ENCODE data around the gene MLEC.
A peak's percentile ranks its signal among the peaks of the same experiment; 100 is the strongest.

Gene MLEC

DNA sequence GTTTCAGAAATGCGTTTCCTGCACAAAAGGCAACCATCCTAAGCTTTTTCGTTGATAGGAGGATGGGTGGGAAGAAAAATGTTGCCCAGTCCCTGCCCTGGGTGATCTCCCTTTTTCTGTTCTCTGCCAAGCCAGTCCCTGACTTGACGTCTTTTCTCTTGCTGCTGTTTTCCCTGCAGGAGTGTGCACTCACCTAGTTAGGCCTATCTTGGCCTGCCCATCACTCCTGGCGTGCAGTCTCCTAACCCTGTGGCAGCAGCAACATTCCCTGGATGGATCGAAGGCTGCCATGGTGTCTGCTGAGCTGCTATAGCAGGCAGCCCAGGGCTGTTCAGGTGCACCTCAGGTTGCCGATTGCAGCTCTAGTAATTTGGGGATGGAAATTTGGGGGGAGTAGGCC, 24.5 kb downstream of the MLEC start:
- no peak for TF ChIP-seq POLR2A (IDR thresholded peaks at IDR 0.05; ENCODE audit: low read depth, low read length)
- no peak for DNase-seq (ENCODE audit: insufficient read length, low spot score)
- FAIRE-seq, result no peak

DNA sequence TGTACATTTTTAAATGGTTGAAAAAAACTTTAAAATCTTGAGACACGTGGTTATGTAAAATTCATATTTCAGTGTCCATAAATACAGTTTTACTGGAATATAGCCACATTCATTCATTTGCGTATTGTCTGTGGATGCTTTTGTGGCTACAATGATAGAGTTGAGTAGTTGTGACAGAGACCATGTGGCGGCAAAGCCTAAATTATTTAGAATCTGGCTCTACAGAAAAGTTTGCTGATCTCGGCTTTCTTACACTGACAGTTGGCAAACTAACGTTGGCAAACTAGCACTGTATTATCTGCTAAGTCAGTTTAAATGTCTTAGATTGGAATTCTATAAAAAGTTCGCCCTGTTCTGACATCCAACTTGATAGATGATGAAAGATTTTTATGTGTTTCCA, 25.7 kb downstream of the MLEC start:
- FAIRE-seq (no peak), DNase-seq (ENCODE audit: insufficient read length, low spot score) (no peak)
- no peak for TF ChIP-seq POLR2A (IDR thresholded peaks at IDR 0.05; ENCODE audit: low read depth, low read length)

DNA sequence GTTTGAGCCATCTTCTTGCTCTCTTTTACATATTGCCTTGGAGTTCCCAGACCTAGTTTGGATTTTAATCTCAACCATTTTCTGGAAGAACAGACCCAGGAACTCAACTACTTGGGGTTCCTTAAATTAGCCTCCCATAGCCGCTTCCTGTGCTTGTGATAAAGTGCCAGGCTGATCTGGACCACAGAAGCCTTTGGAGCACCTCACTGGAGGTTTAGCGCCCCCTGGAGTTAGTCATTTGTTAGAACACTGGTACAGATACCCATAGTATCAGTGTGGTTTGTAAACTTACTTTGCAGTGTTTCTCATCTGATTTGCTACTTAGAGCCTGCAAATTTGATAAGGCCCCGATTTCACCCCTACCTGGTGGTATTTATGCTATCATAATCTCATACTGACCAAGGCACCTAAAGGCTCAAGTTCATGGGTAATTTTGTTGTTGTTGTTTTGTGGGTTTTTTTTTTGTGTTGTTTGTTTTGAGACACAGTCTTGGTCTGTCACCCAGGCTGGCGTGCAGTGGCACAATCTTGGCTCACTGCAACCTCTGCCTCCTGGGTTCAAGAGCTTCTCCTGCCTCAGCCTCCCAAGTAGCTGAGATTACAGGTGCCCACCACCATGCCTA, 27.0 kb downstream of the MLEC start:
- DNase-seq (ENCODE audit: insufficient read length, low spot score) (peak; percentile 80), FAIRE-seq (peak; percentile 15)

DNA sequence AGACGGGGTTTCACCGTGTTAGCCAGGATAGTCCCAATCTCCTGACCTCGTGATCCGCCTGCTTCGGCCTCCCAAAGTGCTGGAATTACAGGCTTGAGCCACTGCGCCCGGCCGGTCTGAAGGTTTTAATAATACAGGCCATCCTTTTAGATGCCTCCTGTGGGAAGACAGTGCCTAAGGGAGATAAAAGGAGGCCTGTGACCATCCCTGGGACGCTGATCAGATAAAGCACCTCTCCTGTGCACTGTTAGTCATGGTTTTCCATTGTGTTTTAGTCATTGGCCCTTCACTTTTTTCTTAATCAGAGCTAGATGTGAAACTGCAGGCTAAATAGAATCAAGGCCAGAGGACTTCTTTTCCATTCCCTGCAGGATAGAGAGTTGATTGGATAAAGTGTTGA, 31.1 kb downstream of the MLEC start:
- no peak for TF ChIP-seq POLR2A (IDR thresholded peaks at IDR 0.05; ENCODE audit: low read depth, low read length)
- FAIRE-seq (no peak), DNase-seq (ENCODE audit: insufficient read length, low spot score) (no peak)

More for the DNA sequence above, 27.0 kb downstream of the MLEC start:
- TF ChIP-seq POLR2A (IDR thresholded peaks at IDR 0.05; ENCODE audit: low read depth, low read length), result no peak

DNA sequence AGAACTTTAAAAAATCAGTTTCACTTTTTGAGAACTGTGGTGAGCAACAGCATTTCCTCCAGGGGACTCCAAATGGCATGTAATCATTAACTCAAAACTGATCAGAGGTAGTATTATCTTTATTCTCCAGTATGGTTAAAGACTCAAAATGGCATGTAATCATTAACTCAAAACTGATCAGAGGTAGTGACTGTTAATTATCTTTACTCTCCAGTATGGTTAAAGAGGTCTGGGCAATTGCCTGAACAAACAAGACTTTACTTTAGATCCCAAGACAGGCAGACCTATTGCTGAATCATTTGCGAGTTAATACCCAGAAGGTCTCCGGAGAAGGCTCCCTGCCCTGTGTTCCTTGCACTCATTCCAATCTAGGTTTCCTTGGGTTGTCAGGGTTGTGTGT, 32.1 kb downstream of the MLEC start:
- FAIRE-seq (no peak), DNase-seq (ENCODE audit: insufficient read length, low spot score) (no peak)
- no peak for TF ChIP-seq POLR2A (IDR thresholded peaks at IDR 0.05; ENCODE audit: low read depth, low read length)

DNA sequence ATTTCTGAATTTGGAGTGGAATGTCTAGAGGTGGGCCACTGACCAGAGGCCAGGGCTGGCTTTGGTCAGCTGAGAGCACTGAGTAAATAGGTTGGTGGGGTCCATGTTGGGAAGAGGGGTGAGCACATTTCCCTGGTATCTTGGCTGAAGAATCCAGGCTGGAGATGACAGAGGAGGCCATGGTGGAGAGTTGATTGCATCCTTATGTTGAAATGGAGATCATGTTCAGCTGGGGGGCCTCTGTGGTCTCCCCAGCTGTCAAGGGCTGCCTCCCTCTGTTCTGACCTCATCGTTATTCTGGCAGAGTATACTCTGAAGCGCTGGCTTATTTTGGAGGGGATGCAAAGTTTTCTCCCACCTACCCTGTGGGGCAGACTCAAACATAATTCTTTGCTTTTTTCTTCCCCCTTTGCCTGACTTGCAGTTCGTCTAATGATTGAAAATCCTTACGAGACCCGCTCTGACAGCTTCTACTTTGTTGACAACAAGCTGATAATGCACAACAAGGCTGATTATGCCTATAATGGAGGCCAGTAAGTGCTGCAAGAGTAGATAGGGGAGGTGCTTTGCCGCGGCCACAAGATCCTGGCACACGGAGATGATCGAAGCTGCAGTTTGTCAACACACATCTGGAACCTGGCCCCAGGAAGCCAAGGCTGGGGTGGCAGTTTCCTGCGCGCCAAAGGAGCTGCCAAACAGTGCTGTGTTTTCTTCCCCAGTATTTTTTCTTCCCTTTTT, 32.7 kb downstream of the MLEC start:
- FAIRE-seq (no peak), DNase-seq (ENCODE audit: insufficient read length, low spot score) (no peak)
- TF ChIP-seq POLR2A (IDR thresholded peaks at IDR 0.05; ENCODE audit: low read depth, low read length), result no peak

DNA sequence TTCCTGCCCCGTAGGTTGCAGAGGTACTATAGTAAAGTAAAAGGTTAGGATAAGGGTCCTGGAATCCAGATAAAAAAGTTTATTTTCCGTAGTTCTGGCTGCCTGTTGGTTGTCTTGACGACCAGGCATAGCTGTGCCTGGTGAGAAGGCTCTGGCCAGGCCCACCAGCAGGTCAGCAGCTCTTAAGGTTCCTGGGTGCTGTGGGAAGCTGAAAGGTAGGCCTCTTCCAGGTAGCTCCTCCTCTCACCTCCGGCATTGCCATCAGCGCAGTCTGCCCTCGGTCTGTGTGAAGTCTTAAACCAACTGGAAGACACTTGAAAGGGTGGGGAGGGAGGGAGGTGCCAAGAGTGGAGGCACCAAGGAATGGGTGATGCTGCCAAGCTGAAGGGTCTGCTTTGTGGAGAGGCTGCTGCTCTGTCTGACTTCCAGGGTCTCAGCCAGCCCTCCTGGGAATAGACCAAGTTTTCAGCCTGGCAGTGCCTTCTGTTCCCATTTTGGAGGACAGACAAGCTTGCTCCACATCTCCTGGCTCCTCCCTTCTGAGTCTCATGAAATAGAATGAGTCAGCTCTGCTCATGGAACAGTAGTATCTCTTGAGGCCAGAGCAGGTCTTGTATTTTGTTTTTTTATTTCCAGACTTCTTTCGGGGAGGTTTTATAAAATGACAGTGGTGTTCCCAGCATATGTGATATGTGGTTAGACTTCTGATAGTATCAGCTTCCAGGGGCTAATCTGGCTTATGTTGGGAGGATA, 33.5 kb downstream of the MLEC start:
- DNase-seq (ENCODE audit: insufficient read length, low spot score) (peak; percentile 63), FAIRE-seq (no peak)
- no peak for TF ChIP-seq POLR2A (IDR thresholded peaks at IDR 0.05; ENCODE audit: low read depth, low read length)

DNA sequence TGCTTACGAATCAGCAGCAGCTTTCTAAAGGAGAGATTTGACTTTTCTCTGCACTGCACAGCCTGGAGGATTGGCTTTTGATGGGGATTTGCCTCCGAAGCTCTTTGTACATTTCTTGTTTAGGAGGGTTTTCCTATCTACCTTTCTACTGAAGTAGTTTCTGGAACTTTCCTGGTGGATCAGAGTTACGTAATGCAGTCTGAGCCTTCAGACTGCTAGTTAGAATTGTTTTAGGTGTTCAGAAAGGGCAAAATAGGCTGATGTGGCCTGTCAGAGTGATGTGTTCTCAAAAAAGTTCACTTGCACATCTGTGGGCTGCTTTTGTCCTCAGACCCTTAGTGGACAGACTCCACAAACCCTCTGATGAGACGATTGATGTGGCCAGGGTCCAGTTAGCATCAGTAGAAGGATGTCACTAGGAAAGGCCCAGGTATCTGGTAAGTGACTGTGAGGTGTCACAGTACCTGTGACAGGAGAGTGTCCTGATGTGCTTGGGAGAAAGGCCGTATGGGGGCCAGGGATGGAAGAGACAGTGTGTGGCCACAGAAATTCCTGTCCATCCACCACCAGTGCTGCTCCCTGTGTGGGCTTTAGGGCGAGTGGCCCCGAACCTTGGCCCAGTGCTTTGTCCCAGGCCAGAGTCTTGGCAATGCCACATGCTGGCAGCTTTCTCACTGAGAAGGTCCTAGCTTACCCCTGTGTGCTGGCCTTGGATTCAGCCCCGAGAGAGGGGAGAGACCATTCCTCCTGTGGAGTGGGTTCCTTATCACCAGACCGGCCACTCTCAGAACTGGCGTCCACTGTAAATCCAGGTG, 34.2 kb downstream of the MLEC start:
- FAIRE-seq (no peak), DNase-seq (ENCODE audit: insufficient read length, low spot score) (no peak)
- TF ChIP-seq POLR2A (IDR thresholded peaks at IDR 0.05; ENCODE audit: low read depth, low read length), result no peak

DNA sequence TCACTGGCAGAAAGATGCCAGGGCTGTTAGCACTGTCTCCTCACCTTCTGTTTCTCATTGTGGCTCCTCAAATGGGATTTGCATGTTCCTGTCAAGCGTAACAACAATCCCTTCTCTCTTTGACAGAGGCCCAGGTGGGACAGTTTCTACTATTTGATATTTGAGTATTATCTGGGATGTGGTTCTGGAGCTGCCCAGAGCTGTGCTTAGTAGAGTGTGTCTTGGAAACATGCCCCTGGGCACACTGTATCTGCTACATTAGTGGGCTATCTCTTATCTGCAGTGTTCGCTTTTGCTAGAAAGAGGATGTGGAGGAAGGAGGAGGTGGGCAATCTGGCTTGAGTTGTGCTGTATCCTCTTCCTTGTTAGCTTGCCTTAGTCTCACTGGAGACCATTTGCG, 34.9 kb downstream of the MLEC start:
- no peak for TF ChIP-seq POLR2A (IDR thresholded peaks at IDR 0.05; ENCODE audit: low read depth, low read length)
- FAIRE-seq (no peak), DNase-seq (ENCODE audit: insufficient read length, low spot score) (no peak)

DNA sequence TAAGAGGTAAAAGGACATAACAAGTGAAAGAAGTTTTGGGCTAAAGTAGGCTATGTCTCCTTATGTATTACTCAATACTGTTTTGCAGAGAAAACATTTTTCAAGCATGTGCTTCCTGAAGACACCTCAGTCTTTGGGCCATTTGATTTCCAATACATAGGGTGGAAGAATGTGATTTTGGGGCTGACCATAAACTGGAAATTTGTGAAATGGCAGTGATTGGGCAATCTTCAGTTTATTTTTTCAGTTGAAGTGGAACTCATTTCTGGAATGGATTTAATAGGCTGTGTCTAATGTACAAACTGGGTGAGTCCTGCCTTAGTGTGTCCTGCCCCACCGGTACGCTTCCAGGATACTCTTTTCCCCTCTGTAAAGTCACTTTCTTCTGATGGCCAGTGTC, 35.8 kb downstream of the MLEC start:
- TF ChIP-seq POLR2A (IDR thresholded peaks at IDR 0.05; ENCODE audit: low read depth, low read length), result no peak
- FAIRE-seq (no peak), DNase-seq (ENCODE audit: insufficient read length, low spot score) (no peak)

DNA sequence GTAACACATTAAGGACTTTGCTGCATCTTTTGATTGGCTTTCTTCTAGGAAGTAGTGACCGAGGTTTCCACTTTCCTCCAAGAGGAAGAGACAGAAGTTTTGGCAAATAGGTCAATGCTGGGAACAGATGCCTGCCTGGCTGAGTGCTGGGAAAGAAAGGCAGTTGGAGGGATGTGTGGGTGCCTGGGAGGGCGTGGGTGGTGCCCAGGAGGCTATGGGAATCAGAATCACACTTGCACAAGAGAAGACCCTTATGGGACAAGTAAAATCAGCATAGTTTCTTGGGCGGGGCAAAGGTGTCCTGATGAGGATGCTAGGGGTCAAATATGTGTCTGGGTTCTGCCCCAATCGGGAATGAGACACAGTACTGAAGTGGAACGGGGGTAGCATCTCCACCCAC, 37.8 kb downstream of the MLEC start:
- DNase-seq (ENCODE audit: insufficient read length, low spot score) (no peak), FAIRE-seq (no peak)
- TF ChIP-seq POLR2A (IDR thresholded peaks at IDR 0.05; ENCODE audit: low read depth, low read length), result no peak

DNA sequence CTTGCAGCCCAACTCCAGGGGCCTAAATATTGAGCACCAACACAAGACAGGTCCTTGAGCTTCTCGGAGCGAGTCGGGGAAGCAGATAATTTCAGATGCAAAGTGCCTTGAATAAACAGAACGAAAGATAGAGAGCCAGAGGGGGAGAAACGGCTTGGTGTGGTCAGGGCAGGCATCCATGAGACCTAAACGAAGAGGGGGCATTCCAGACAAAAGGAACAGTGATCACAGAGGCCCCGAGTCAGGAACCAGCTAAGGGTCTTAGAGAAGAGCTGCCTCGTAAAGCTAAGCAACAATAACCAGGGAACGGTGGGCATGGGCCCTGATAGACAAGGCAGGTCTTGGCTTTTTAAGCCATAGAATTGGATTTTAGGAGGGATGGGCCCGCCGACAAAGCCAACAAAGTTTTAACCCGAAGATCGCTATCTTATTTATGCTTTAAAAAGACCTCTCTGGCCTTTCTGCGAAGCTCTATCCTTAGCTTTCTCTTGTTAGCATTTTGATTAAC, 38.3 kb downstream of the MLEC start:
- TF ChIP-seq POLR2A (IDR thresholded peaks at IDR 0.05; ENCODE audit: low read depth, low read length), result no peak
- no peak for FAIRE-seq
- no peak for DNase-seq (ENCODE audit: insufficient read length, low spot score)

DNA sequence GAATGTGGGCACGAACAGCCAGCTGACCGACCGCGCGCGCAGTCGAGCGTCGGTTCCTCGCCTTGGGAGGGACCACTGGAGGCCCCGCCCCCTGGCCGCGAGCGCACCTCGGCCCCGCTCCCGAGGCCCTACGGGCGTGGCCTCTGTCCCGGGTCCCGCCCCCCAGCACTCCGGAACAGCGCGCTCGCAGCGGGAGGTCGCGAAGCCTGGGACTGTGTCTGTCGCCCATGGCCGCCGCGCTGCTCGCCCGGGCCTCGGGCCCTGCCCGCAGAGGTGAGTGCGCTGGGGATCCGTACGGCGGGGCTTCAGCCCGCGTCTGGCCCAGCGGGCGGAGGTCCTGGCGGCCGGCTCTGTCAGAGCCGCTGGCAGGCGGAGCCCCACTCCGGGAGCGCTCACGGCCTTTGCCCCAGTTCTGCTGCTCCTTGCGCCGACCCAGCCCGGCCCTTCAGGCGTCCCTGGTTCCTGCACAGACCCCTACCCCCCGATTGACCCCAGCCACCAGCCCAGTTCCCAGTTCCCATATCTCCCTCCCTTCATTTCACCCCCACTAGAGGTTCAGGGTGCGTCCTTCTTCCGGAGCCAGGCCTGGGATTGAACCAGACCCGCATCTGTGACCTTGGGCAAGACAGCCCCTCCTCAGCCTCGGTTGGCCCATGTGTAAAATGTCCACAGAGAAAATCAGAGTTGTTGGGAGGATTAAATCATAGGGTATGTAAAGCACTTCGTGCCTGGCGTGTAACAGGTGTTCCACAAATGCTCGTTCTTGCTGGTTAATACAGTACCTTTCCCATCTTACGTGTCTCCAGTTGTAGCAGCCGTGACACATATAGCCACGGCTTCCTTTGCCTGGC, 38.9 kb downstream of the MLEC start, which contains the start of gene ACADS:
Gene ACADS, plus strand, starts transcription at position 168 of the 851 bp plus-strand sequence. Its CDS starts 60 bp downstream, at position 228.
- FAIRE-seq (no peak), DNase-seq (ENCODE audit: insufficient read length, low spot score) (peak; percentile 80)
- TF ChIP-seq POLR2A (IDR thresholded peaks at IDR 0.05; ENCODE audit: low read depth, low read length), result peak; percentile 58

Data from H54 (cell line).